ENCODE measurements around the gene VOPP1. TPM values are rescaled to one million over a fixed set of nuclear protein-coding genes. Genes with fewer than 3 reads are reported as not detected.

The VOPP1 gene
- total and polyA plus RNA-seq, 9 of the 15 experiments (the other 6 are each of a cell fraction or from before 2014, with no cell fraction given) = 8.2 to 45.8 (median 31.2) TPM

DNA sequence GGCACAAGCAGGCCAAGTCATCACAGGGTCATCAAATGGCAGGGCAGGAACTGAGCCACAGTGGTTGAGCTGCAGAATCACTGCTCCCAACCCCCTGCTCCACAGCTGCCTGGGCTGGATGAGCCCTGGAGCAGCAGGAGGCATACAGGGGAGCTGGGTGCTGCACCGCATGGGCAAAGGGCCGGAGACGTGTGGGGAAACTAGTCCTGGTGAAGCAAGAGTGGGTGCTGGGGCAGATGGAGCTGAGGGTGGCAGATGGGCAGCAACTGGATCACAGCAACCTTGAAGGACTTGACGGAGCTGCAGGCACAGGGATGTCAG, 16.0 kb upstream of the VOPP1 start:
- ChIA-PET POLR2A (interaction anchor here (0.6 kb wide), 1 partner anchor 474 kb away, joined by 3 read pairs; no protein-coding TSS in a partner anchor), CTCF (ENCODE audit: low intra/inter-chr PET ratio) (no interaction called here)
- no TSS peak for BruUV-seq (replicated peaks)
- peak in 3 of 4 experiments; percentile 2 to 3 (median 3) for DNase-seq (ENCODE audit: extremely low read depth in 1 of 4, low spot score in 3 of 4)
- Histone ChIP-seq H3K27me3 (ENCODE audit: control insufficient read depth in 2 of 2, insufficient read depth in 2 of 2, low read length in 2 of 2) (peaks cover 0 to 10% of the 10 kb centered on the region in 2 experiments; a peak in 3 of 5 replicates), H3K9me1 (ENCODE audit: control insufficient read depth, insufficient read depth, low read length) (peaks cover 3% of the 10 kb centered on the region), H4K20me1 (replicated peaks; ENCODE audit: control insufficient read depth, insufficient read depth, low read length) (0 out of 2 replicates have a peak, but pooled peaks cover 9% of the 10 kb centered on the region), H3K4me2 (ENCODE audit: insufficient read depth, low read length) (no peak overlapping the region), H3K36me3 (ENCODE audit: control insufficient read depth, insufficient read depth, low read length) (no peaks in the 10 kb centered on the region), H3K27ac (ENCODE audit: extremely low read depth, low read depth, low read length) (no peak overlapping the region), H3K4me1 (replicated peaks in 1 of 2; ENCODE audit: control insufficient read depth in 2 of 2, insufficient read depth in 2 of 2, low read length in 2 of 2) (peaks cover 0 to under 1% of the 10 kb centered on the region in 2 experiments; a peak in 2 of 5 replicates), H2AFZ (ENCODE audit: low read depth, low read length) (no peak overlapping the region), H3K9ac (ENCODE audit: insufficient read depth in 1 of 2, low read depth in 2 of 2, low read length in 2 of 2) (no peak overlapping the region), H3K9me3 (replicated peaks; ENCODE audit: control insufficient read depth, insufficient read depth, low read depth, low read length) (no peaks in the 10 kb centered on the region), H3K4me3 (no peak overlapping the region), H3K79me2 (ENCODE audit: control insufficient read depth, insufficient read depth, low read length) (no peaks in the 10 kb centered on the region)
- intact Hi-C loops (cut with micrococcal nuclease) (no loop called here), in situ Hi-C loops (cut with MboI) (no loop called here)
- 0% methylated on average over 4 of the region's 4 CpGs for WGBS (ENCODE audit: insufficient coverage, low coverage, missing lambda C conversion rate)
- no peak for TF ChIP-seq RBM25 (IDR thresholded peaks at IDR 0.05; ENCODE audit: low read depth, low read length, severe bottlenecking)
- TF ChIP-seq ARHGAP35 (IDR thresholded peaks at IDR 0.05; ENCODE audit: partially characterized antibody) = no peak
- no peak for TF ChIP-seq ESRRB (CRISPR knock-in tag; IDR thresholded peaks at IDR 0.05; ENCODE audit: borderline replicate concordance)
- no peak for TF ChIP-seq NFYB (IDR thresholded peaks at IDR 0.05; ENCODE audit: extremely low read depth, insufficient read length)
- TF ChIP-seq HNRNPLL (IDR thresholded peaks at IDR 0.05; ENCODE audit: low read depth, low read length, poor library complexity, severe bottlenecking) = no peak
- TF ChIP-seq BHLHE40 (IDR thresholded peaks at IDR 0.05; ENCODE audit: low read length) = no peak
- TF ChIP-seq HDAC3 (IDR thresholded peaks at IDR 0.05; ENCODE audit: borderline replicate concordance, partially characterized antibody) = no peak
- no peak for TF ChIP-seq GTF2F1 (IDR thresholded peaks at IDR 0.05; ENCODE audit: low read depth, low read length)
- no peak for TF ChIP-seq SREBF2 (CRISPR knock-in tag; IDR thresholded peaks at IDR 0.05)
- no peak for TF ChIP-seq ZNF3 (CRISPR knock-in tag; IDR thresholded peaks at IDR 0.05)
- TF ChIP-seq HLTF (IDR thresholded peaks at IDR 0.05) = no peak
- no peak for TF ChIP-seq ZZZ3 (IDR thresholded peaks at IDR 0.05)
- TF ChIP-seq ZFP36 (IDR thresholded peaks at IDR 0.05; ENCODE audit: low read depth, low read length, partially characterized antibody) = no peak
- no peak for TF ChIP-seq HCFC1 (IDR thresholded peaks at IDR 0.05; ENCODE audit: low read depth, low read length)
- TF ChIP-seq TRIM24 (IDR thresholded peaks at IDR 0.05) = no peak
- FAIRE-seq = no peak
- peak; percentile 11; the same call in 2 of the 3 replicates for ATAC-seq
